Progenitor cell of endocrine pancreas (in vitro differentiated cells): ENCODE measurements around the gene DCAF4. TPM values are rescaled to one million over a fixed set of nuclear protein-coding genes. Genes with fewer than 3 reads are reported as not detected.

ENCODE experiments used
- DNase-seq: peaks from one replicate; pipeline ENCODE4 v3.0.0; 2021; ENCODE audit warnings: low spot score; ENCODE audit not compliant: unreplicated experiment
- H3K27ac Mint-ChIP-seq: 2 replicates; pipeline ENCODE4 v1.8.0; 2021; ENCODE audit warnings: mild to moderate bottlenecking, moderate library complexity, mixed read lengths
- H3K27me3 Mint-ChIP-seq: 2 replicates; pipeline ENCODE4 v1.8.0; 2021; ENCODE audit warnings: mixed read lengths
- H3K36me3 Mint-ChIP-seq: 2 replicates; pipeline ENCODE4 v1.8.0; 2022; ENCODE audit warnings: mixed read lengths; ENCODE audit not compliant: insufficient read depth
- H3K4me1 Mint-ChIP-seq: 2 replicates; pipeline ENCODE4 v1.8.0; 2021; ENCODE audit warnings: low read depth, mixed read lengths
- H3K4me3 Mint-ChIP-seq: 2 replicates; pipeline ENCODE4 v1.8.0; 2021; ENCODE audit warnings: low read depth, mild to moderate bottlenecking, moderate library complexity, mixed read lengths
- H3K9me3 Mint-ChIP-seq: 2 replicates; pipeline ENCODE4 v1.8.0; 2021; ENCODE audit warnings: low read depth, mixed read lengths
- CTCF ChIP-seq: fragments of 200-600 bp; sonication (generic); IDR thresholded peaks from one replicate; pipeline ENCODE4 v1.5.0; 2021; ENCODE audit warnings: antibody characterized with exemption, mild to moderate bottlenecking; ENCODE audit not compliant: unreplicated experiment
- total RNA-seq: library from RNA; stranded (reverse); gene quantifications from 2 replicates; pipeline ENCODE4 v1.2.1, GENCODE V29; 2021

DCAF4 gene
- total RNA-seq, 1 donor from 2014 or later = 18.6 TPM

- no peak for TF ChIP-seq CTCF
- Mint-ChIP-seq H3K27me3 (peaks cover 74% of the 10 kb centered on the region), H3K36me3 (no peaks in the 10 kb centered on the region), H3K4me3 (no peak overlapping the region), H3K4me1 (peaks cover 16% of the 10 kb centered on the region), H3K9me3 (no peaks in the 10 kb centered on the region), H3K27ac (no peak overlapping the region)
- DNase-seq = no peak
Observed at GRCh38 chr14:72889366-72889765, 36.9 kb upstream of the DCAF4 start.

DNA sequence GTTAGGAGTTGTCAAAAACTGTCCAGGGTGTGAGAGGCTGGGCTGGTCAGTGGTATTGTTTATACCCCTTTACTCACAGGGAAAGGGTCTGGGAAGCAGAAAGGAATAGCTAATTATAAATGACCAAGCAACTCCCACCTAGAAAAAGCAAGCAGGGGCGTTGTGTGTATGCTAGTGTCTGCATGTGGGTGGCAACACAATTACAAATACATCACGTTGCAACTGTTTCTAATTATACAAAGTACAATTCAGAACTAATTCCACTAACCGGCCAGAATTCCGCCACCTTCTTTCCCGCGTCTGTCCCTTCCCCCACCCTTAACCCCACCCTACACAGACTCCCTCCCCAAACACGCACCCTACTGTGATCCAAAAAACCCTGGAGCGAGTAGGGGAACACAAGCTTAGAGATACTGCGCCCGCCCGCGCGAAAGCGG, 34.6 kb upstream of the DCAF4 start:
- peaks cover 83% of the 10 kb centered on the region for H3K27me3 Mint-ChIP-seq
- peaks cover 25% of the 10 kb centered on the region for H3K4me1 Mint-ChIP-seq
- no peaks in the 10 kb centered on the region for H3K9me3 Mint-ChIP-seq
- H3K27ac Mint-ChIP-seq = no peak overlapping the region
- DNase-seq = no peak
- no peaks in the 10 kb centered on the region for H3K36me3 Mint-ChIP-seq
- no peak for TF ChIP-seq CTCF
- H3K4me3 Mint-ChIP-seq = peak overlapping the region; percentile 83

DNA sequence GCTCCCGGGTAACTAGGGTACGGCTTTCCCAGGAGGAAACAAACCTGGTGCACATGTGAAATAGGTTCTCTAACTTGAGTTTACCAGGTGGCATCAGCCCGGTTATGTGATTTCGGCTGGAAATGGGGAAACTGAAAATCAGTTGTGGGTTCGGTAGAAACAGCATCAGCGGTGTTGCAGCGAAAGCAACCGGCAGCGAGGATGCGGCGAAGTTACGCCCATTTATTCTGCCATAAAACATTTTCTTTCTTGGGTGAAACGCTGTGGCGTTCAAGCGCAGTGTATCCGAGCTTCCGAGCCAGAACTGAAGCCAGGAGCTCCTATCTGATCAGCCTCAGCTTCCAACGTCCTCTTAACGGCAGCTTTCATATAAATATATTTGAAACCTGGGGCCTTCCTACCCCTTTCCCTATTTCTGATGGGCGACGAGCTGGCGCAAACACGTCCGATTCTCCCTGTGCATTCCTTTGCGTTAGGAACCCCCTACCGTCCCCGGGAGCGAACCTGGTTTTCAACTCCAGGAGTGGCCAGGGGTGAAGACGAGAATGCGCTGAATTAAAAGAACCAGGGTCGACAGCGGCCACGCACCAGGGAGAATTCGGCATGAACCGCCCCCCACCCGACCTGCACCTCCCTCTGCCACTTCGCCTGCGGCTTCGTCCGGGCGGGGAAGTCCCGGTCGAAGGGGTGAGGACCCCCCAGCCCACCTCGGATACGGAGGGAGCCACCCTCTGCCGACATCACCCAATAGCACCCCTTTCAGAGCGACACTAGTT, 34.0 kb upstream of the DCAF4 start:
- H3K36me3 Mint-ChIP-seq = no peaks in the 10 kb centered on the region
- peaks cover 25% of the 10 kb centered on the region for H3K4me1 Mint-ChIP-seq
- peak overlapping the region; percentile 82 for H3K27ac Mint-ChIP-seq
- no peak for TF ChIP-seq CTCF
- peak overlapping the region; percentile 83 for H3K4me3 Mint-ChIP-seq
- DNase-seq = no peak
- peaks cover 84% of the 10 kb centered on the region for H3K27me3 Mint-ChIP-seq
- H3K9me3 Mint-ChIP-seq = no peaks in the 10 kb centered on the region

GRCh38 chr14:72892879-72893635, 33.2 kb upstream of the DCAF4 start:
- no peaks in the 10 kb centered on the region for H3K36me3 Mint-ChIP-seq
- H3K4me3 Mint-ChIP-seq = peak overlapping the region; percentile 83
- DNase-seq = peak; percentile 19
- H3K9me3 Mint-ChIP-seq = no peaks in the 10 kb centered on the region
- peaks cover 25% of the 10 kb centered on the region for H3K4me1 Mint-ChIP-seq
- H3K27me3 Mint-ChIP-seq = peaks cover 78% of the 10 kb centered on the region
- peak overlapping the region; percentile 82 for H3K27ac Mint-ChIP-seq
- no peak for TF ChIP-seq CTCF

DNA sequence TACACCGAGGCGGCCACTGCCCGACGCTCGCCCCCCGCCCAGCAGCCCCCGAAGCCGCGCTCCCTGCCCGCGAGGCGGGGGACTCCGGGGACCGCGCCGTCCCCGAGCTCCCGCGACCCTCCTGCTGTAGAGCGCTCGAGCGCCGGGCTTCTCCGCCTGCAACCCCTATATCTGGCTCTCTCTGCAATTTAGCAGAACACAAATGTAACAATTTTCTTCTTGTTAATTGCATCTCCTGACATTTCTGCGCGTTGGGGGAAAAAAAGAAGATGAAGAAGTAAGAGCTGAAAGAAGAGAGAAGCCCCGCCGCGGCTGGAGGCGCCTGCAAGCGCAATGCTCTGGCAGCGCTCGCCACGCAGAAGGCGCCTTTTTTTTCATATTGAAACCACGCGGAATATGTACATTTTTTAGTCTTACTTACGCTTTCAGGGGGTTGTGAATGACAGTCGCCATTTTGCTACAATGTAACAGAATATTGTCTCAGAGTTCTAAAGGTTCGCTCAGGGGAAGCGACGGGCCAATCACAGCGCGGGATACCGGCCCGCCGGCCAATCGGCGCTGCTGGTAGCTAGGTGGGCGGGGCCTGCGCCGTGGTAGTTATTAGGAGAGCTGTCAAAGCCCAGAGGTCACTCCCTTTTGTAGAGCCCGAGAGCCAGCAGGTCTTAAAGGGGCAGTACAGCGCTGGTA, 32.5 kb upstream of the DCAF4 start, which contains the start of gene DPF3:
Gene DPF3, minus strand, starts transcription at position 466 of the 687 bp plus-strand sequence. Its CDS starts 13 bp downstream, at position 453.
- TF ChIP-seq CTCF = no peak
- Mint-ChIP-seq H3K36me3 (no peaks in the 10 kb centered on the region), H3K4me3 (peak within 1 kb of the TSS; percentile 85), H3K9me3 (no peaks in the 10 kb centered on the region), H3K4me1 (peaks cover 25% of the 10 kb centered on the region), H3K27me3 (peaks cover 76% of the 10 kb centered on the region), H3K27ac (peak within 1 kb of the TSS; percentile 47)
- peak; percentile 89 for DNase-seq
